ENCODE measurements around the gene HRH3.

The HRH3 gene

GRCh38 chr20:62215020-62215990 is 4.8 kb downstream of the HRH3 start:
- TF ChIP-seq CTCF (IDR thresholded peaks at IDR 0.05; ENCODE audit: poor library complexity, severe bottlenecking) = no peak
- ATAC-seq (ENCODE audit: low read depth) (peak; percentile 18; the same call in 2 of the 3 replicates), DNase-seq (ENCODE audit: low spot score) (no peak)
- no peaks in the 10 kb centered on the region for H3K36me3 ChIP-seq (ENCODE audit: low read depth)
- no peaks in the 10 kb centered on the region for H3K4me1 ChIP-seq (ENCODE audit: insufficient read depth, poor library complexity, severe bottlenecking)
- no peak overlapping the region for H3K4me3 ChIP-seq (ENCODE audit: severe bottlenecking)
- H3K27me3 ChIP-seq (ENCODE audit: insufficient read depth, poor library complexity, severe bottlenecking) = peaks cover 73% of the 10 kb centered on the region
- H3K9me3 ChIP-seq (ENCODE audit: severe bottlenecking) = no peaks in the 10 kb centered on the region
- no peak overlapping the region for H3K27ac ChIP-seq (ENCODE audit: poor library complexity, severe bottlenecking)

DNA sequence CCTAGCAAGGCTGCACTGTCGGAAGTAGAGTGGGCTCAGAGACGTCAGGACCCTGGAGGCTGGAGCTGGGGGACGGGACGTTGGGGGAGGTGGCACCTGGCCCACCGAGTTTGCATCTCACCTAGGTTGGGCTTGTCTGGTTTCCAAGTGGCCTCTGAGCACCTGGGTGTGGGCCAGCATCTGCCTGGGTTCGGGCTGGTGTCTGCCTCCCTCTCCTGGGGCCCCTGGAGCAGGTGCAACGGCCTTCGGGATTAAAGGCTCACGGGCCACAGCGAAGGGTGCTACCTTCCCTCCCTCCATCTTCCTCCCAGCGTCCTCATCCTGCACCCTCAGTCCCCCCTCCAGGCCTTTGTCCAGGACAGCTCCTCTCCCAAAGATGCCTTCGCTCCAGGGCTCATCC is 6.0 kb downstream of the HRH3 start:
- peak; percentile 34 for TF ChIP-seq CTCF (IDR thresholded peaks at IDR 0.05; ENCODE audit: poor library complexity, severe bottlenecking)
- no peak overlapping the region for H3K27ac ChIP-seq (ENCODE audit: poor library complexity, severe bottlenecking)
- no peaks in the 10 kb centered on the region for H3K9me3 ChIP-seq (ENCODE audit: severe bottlenecking)
- peaks cover 70% of the 10 kb centered on the region for H3K27me3 ChIP-seq (ENCODE audit: insufficient read depth, poor library complexity, severe bottlenecking)
- H3K4me1 ChIP-seq (ENCODE audit: insufficient read depth, poor library complexity, severe bottlenecking) = no peaks in the 10 kb centered on the region
- no peaks in the 10 kb centered on the region for H3K36me3 ChIP-seq (ENCODE audit: low read depth)
- DNase-seq (ENCODE audit: low spot score) = no peak
- peak; percentile 11; the same call in 1 of the 3 replicates for ATAC-seq (ENCODE audit: low read depth)
- no peak overlapping the region for H3K4me3 ChIP-seq (ENCODE audit: severe bottlenecking)

- TF ChIP-seq CTCF (IDR thresholded peaks at IDR 0.05; ENCODE audit: poor library complexity, severe bottlenecking) = no peak
- Histone ChIP-seq H3K27me3 (ENCODE audit: insufficient read depth, poor library complexity, severe bottlenecking) (peaks cover 52% of the 10 kb centered on the region), H3K4me1 (ENCODE audit: insufficient read depth, poor library complexity, severe bottlenecking) (no peaks in the 10 kb centered on the region), H3K27ac (ENCODE audit: poor library complexity, severe bottlenecking) (no peak overlapping the region), H3K4me3 (ENCODE audit: severe bottlenecking) (no peak overlapping the region), H3K9me3 (ENCODE audit: severe bottlenecking) (no peaks in the 10 kb centered on the region), H3K36me3 (ENCODE audit: low read depth) (no peaks in the 10 kb centered on the region)
- DNase-seq (ENCODE audit: low spot score) (no peak), ATAC-seq (ENCODE audit: low read depth) (no peak)
These were observed 7.8 kb downstream of the HRH3 start for GRCh38 chr20:62212299-62212698.

- ATAC-seq (ENCODE audit: low read depth) = no peak
- H3K27ac ChIP-seq (ENCODE audit: poor library complexity, severe bottlenecking) = no peak overlapping the region
- H3K9me3 ChIP-seq (ENCODE audit: severe bottlenecking) = no peaks in the 10 kb centered on the region
- no peak for DNase-seq (ENCODE audit: low spot score)
- H3K4me3 ChIP-seq (ENCODE audit: severe bottlenecking) = no peak overlapping the region
- no peaks in the 10 kb centered on the region for H3K4me1 ChIP-seq (ENCODE audit: insufficient read depth, poor library complexity, severe bottlenecking)
- H3K27me3 ChIP-seq (ENCODE audit: insufficient read depth, poor library complexity, severe bottlenecking) = peaks cover 48% of the 10 kb centered on the region
- TF ChIP-seq CTCF (IDR thresholded peaks at IDR 0.05; ENCODE audit: poor library complexity, severe bottlenecking) = no peak
- H3K36me3 ChIP-seq (ENCODE audit: low read depth) = no peaks in the 10 kb centered on the region
These were observed 8.2 kb downstream of the HRH3 start for GRCh38 chr20:62211769-62212288.
